GM23338 (cell line): Measurements from ENCODE around the gene NEK2. TPM values are rescaled to one million over a fixed set of nuclear protein-coding genes. Genes with fewer than 3 reads are reported as not detected.

Source experiments
- ATAC-seq: fragments of 200-7000 bp; cut with Tn5 transposase; 3 replicates; pipeline ENCODE4 v1.9.1; 2020
- DNase-seq: peaks from one replicate; pipeline ENCODE4 v3.0.0-alpha.2; 2015; ENCODE audit warnings: low spot score
- H2AFZ ChIP-seq: fragments of 200-600 bp; sonication (generic); 2 replicates; pipeline ENCODE4 v1.8.0; 2016; ENCODE audit warnings: antibody characterized with exemption, mild to moderate bottlenecking, moderate library complexity
- H3F3A ChIP-seq: fragments of 200-600 bp; sonication (generic); replicated peaks from 2 replicates; pipeline ENCODE4 v1.8.0; 2017; ENCODE audit warnings: antibody characterized with exemption, mixed run types, low read depth
- H3K27ac ChIP-seq: fragments of 200-600 bp; sonication (generic); 2 replicates; pipeline ENCODE4 v1.6.1; 2016; ENCODE audit warnings: low read depth
- H3K27me3 ChIP-seq: fragments of 200-600 bp; sonication (generic); 2 replicates; pipeline ENCODE4 v1.8.0; 2016; ENCODE audit warnings: mild to moderate bottlenecking, mixed run types, moderate library complexity; ENCODE audit not compliant: insufficient read depth
- H3K36me3 ChIP-seq: fragments of 200-600 bp; sonication (generic); 2 replicates; pipeline ENCODE4 v1.8.0; 2016; ENCODE audit warnings: mild to moderate bottlenecking; ENCODE audit not compliant: insufficient read depth
- H3K4me1 ChIP-seq: fragments of 200-600 bp; sonication (generic); 2 replicates; pipeline ENCODE4 v1.8.0; 2016; ENCODE audit warnings: mild to moderate bottlenecking, moderate library complexity; ENCODE audit not compliant: insufficient read depth
- H3K4me2 ChIP-seq: fragments of 200-600 bp; sonication (generic); 2 replicates; pipeline ENCODE4 v1.7.1; 2017; ENCODE audit warnings: mixed run types
- H3K4me3 ChIP-seq: fragments of 200-600 bp; sonication (generic); 2 replicates; pipeline ENCODE4 v1.6.1; 2016; ENCODE audit warnings: mixed run types
- H3K79me2 ChIP-seq: fragments of 200-600 bp; sonication (generic); replicated peaks from 2 replicates; pipeline ENCODE4 v1.8.0; 2017; ENCODE audit warnings: mild to moderate bottlenecking; ENCODE audit not compliant: insufficient read depth
- H3K9me2 ChIP-seq: fragments of 200-600 bp; sonication (generic); 2 replicates; pipeline ENCODE4 v1.8.0; 2017; ENCODE audit not compliant: insufficient read depth
- H4K20me1 ChIP-seq: fragments of 200-600 bp; sonication (generic); replicated peaks from 2 replicates; pipeline ENCODE4 v1.8.0; 2017; ENCODE audit warnings: mild to moderate bottlenecking; ENCODE audit not compliant: insufficient read depth
- H3K27ac Mint-ChIP-seq: 2 replicates; pipeline ENCODE4 v1.8.0; 2020; ENCODE audit warnings: inconsistent platforms, mild to moderate bottlenecking, moderate library complexity, mixed read lengths
- H3K27me3 Mint-ChIP-seq: 3 replicates; pipeline ENCODE4 v1.8.0; 2022; ENCODE audit warnings: low read depth, mild to moderate bottlenecking, moderate library complexity, mixed read lengths, inconsistent platforms; ENCODE audit not compliant: insufficient read depth, poor library complexity
- H3K36me3 Mint-ChIP-seq: 3 replicates; pipeline ENCODE4 v1.8.0; 2021; ENCODE audit warnings: low read depth, mild to moderate bottlenecking, inconsistent platforms, moderate library complexity, mixed read lengths
- H3K4me1 Mint-ChIP-seq: 3 replicates; pipeline ENCODE4 v1.8.0; 2020; ENCODE audit warnings: mild to moderate bottlenecking, inconsistent platforms, mixed read lengths
- H3K4me3 Mint-ChIP-seq: 3 replicates; pipeline ENCODE4 v1.8.0; 2021; ENCODE audit warnings: moderate library complexity, mild to moderate bottlenecking, inconsistent platforms, mixed read lengths
- H3K9me3 Mint-ChIP-seq: 3 replicates; pipeline ENCODE4 v1.8.0; 2020; ENCODE audit warnings: moderate library complexity, mild to moderate bottlenecking, inconsistent platforms, mixed read lengths
- JUNB ChIP-seq: IDR thresholded peaks from one replicate; pipeline ENCODE4 v1.6.1; 2016; ENCODE audit warnings: antibody characterized with exemption; ENCODE audit not compliant: unreplicated experiment
- NANOG ChIP-seq: IDR thresholded peaks from 2 replicates; pipeline ENCODE4 v1.6.1; 2016; ENCODE audit warnings: antibody characterized with exemption, borderline replicate concordance
- STAT1 ChIP-seq: IDR thresholded peaks from one replicate; pipeline ENCODE4 v1.6.1; 2016; ENCODE audit warnings: antibody characterized with exemption; ENCODE audit not compliant: unreplicated experiment
- ZNF114 ChIP-seq: fragments of 250-450 bp; sonication (Bioruptor Pico); IDR thresholded peaks from 2 replicates; pipeline ENCODE4 v1.5.0; 2020; ENCODE audit warnings: mild to moderate bottlenecking, moderate library complexity
- polyA plus RNA-seq: library from polyadenylated mRNA; unstranded; fragments of >200 nt; fragmentation: Nextera tagmentation; extraction: Ambion mirVana; gene quantifications from 2 replicates; pipeline ENCODE4 v1.2.1, GENCODE V29; 2016
- total RNA-seq: library from RNA; depleted of rRNA; stranded (reverse); fragments of >200 nt; shearing (Covaris generic); gene quantifications from 2 replicates; pipeline ENCODE4 v1.2.3, GENCODE V29; 2014
- TF ChIP-seq, protein P1 (sequence below), 2 experiments: fragments of 200-600 bp in 1 of 2; sonication (generic) in 1 of 2; conservative IDR thresholded peaks; 2 replicates each; pipeline versions ENCODE4 v1.5.1 to v1.6.1; 2016 to 2017; ENCODE audit warnings: antibody characterized with exemption in 2 of 2, low read depth in 2 of 2, mild to moderate bottlenecking in 2 of 2, moderate library complexity in 1 of 2
- TF ChIP-seq, protein P2 (sequence below): fragments of 250-450 bp; sonication (Bioruptor Pico); IDR thresholded peaks from 2 replicates; pipeline ENCODE4 v1.5.0; 2020; ENCODE audit warnings: mild to moderate bottlenecking, moderate library complexity

NEK2 gene
- total and polyA plus RNA-seq, 2 experiments from 2014 or later: 17.0 to 24.9 TPM

DNA sequence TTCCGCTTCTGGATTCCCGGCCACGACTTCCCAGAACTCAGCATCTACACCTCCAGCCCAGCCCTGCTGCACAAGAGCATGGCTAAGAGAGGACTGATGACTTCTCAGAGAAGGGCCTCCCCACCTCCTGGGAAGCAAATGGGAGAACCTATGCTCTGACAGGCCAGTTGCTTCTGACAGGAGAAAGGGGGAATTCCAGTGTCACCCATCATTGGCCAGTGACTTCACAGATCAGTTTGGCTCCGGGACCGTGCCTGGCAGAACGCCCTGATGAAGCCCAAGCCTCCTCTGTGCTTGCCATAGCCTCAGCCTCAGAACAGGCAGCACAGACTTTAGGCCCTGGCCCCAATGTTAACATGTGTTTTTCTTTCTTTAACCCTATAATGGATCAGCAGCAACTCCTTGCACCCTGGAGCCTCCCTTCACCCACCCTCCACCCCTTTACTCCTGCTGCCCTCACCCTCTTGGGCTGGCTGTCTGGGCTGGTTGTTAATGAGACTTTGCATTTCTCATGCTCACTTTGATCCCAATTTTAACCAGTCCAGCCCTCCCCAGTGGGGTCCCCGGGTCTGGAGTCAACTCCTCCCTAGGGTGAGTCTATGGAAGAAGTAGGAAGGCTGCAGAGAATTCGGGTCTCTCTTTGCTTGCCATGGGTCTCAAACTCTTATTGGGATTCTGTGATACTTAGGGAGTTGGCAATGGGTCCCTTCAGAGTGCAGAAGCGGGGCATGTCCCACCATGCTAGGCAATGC, 53.8 kb downstream of the NEK2 start (continued):
- TF ChIP-seq, protein P1, sequence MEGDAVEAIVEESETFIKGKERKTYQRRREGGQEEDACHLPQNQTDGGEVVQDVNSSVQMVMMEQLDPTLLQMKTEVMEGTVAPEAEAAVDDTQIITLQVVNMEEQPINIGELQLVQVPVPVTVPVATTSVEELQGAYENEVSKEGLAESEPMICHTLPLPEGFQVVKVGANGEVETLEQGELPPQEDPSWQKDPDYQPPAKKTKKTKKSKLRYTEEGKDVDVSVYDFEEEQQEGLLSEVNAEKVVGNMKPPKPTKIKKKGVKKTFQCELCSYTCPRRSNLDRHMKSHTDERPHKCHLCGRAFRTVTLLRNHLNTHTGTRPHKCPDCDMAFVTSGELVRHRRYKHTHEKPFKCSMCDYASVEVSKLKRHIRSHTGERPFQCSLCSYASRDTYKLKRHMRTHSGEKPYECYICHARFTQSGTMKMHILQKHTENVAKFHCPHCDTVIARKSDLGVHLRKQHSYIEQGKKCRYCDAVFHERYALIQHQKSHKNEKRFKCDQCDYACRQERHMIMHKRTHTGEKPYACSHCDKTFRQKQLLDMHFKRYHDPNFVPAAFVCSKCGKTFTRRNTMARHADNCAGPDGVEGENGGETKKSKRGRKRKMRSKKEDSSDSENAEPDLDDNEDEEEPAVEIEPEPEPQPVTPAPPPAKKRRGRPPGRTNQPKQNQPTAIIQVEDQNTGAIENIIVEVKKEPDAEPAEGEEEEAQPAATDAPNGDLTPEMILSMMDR (conservative IDR thresholded peaks at IDR 0.05; ENCODE audit: low read depth in 2 of 2): no peak

DNA sequence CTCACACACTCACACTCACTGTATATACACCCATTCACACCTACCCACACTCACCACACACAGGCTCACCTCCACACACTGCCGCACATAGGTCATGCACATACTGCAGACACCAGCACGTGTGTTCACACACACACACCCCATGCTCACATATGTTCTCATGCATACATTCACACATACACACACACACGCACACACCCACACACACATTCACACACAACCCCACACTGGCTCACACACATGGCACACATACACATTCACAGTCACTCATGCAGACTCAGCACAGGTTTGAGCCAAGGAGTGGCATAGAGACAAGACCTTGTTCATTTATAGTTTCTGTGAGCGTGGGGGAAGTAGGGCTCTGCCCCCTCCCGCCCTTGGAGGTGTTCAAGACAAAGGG, 55.3 kb downstream of the NEK2 start:
- no peak overlapping the region for H3K27ac ChIP-seq
- H4K20me1 ChIP-seq: no peaks in the 10 kb centered on the region
- H3K27me3 ChIP-seq: no peaks in the 10 kb centered on the region
- no peak overlapping the region for H3K4me3 Mint-ChIP-seq
- H3K4me1 ChIP-seq: no peaks in the 10 kb centered on the region
- peaks cover 2% of the 10 kb centered on the region for H3K27me3 Mint-ChIP-seq
- no peak overlapping the region for H3K4me3 ChIP-seq
- no peak overlapping the region for H2AFZ ChIP-seq
- no peaks in the 10 kb centered on the region; the same call in 2 of the 3 replicates for H3K4me1 Mint-ChIP-seq
- H3K79me2 ChIP-seq: no peaks in the 10 kb centered on the region
- H3K36me3 ChIP-seq: no peaks in the 10 kb centered on the region
- no peaks in the 10 kb centered on the region for H3K36me3 Mint-ChIP-seq
- no peaks in the 10 kb centered on the region for H3F3A ChIP-seq
- no peak overlapping the region for H3K27ac Mint-ChIP-seq
- ATAC-seq: no peak
- no peak for DNase-seq
- H3K9me3 Mint-ChIP-seq: no peaks in the 10 kb centered on the region
- no peak overlapping the region for H3K4me2 ChIP-seq
- H3K9me2 ChIP-seq: no peaks in the 10 kb centered on the region; the same call in 1 of the 2 replicates
- no peak for TF ChIP-seq NANOG
- TF ChIP-seq, protein P1 (conservative IDR thresholded peaks at IDR 0.05; ENCODE audit: low read depth in 2 of 2): no peak

DNA sequence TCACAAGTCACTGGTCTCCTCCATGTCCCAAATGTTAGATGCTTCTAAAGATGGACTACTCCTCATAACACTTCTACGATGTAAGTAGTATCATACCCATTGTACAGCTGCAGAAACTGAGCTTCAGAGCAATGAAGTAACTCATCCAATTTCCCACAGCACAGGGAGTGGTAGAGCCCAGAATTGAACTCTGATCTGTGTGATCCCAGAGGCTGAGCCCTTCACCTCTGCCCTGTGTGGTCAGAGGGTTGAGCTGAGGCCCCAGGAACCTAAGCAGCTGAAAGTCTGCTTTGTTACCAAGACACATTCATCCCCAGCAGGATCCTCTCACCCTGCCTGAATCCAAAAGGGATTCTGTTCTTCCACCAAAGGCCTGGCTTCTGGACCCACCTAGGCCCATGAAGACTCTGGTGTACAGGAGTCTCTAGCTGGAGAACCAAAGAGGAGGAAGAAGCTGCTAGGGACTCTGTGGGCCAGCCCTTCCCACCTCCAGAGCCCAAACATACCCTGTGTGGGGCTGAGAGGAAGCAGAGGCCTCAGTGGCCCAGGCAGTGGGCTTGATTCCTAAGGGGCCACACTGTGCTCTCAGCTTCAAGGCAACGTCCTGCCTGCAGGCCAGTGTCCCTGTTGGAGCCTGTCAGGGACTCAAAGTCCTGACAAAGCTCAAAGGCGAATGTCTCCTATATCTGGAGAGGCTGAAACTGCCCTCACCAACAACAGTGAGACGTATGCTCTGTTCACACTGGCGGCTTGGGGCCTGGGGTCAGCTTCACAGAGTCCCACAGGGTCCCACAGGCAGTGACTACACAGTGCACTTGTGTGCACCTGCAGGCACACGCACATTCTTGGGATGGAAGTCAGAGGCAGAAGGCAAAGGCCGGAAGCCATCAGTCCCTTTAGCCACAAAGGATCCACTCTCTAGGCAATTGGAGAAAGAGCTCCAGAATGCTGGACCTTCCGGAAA, 56.1 kb downstream of the NEK2 start:
- Histone ChIP-seq H3K4me3 (no peak overlapping the region), H3F3A (no peaks in the 10 kb centered on the region), H3K4me2 (no peak overlapping the region), H3K79me2 (no peaks in the 10 kb centered on the region), H3K4me1 (no peaks in the 10 kb centered on the region), H3K27ac (no peak overlapping the region), H3K9me2 (no peaks in the 10 kb centered on the region; the same call in 1 of the 2 replicates), H3K36me3 (no peaks in the 10 kb centered on the region), H4K20me1 (no peaks in the 10 kb centered on the region), H2AFZ (no peak overlapping the region), H3K27me3 (no peaks in the 10 kb centered on the region)
- Mint-ChIP-seq H3K4me3 (no peak overlapping the region), H3K9me3 (no peaks in the 10 kb centered on the region), H3K27me3 (peaks cover 2% of the 10 kb centered on the region), H3K27ac (no peak overlapping the region), H3K4me1 (no peaks in the 10 kb centered on the region; the same call in 2 of the 3 replicates), H3K36me3 (no peaks in the 10 kb centered on the region)
- ATAC-seq (no peak), DNase-seq (no peak)
- no peak for TF ChIP-seq ZNF114
- TF ChIP-seq JUNB: no peak
- TF ChIP-seq, protein P2, sequence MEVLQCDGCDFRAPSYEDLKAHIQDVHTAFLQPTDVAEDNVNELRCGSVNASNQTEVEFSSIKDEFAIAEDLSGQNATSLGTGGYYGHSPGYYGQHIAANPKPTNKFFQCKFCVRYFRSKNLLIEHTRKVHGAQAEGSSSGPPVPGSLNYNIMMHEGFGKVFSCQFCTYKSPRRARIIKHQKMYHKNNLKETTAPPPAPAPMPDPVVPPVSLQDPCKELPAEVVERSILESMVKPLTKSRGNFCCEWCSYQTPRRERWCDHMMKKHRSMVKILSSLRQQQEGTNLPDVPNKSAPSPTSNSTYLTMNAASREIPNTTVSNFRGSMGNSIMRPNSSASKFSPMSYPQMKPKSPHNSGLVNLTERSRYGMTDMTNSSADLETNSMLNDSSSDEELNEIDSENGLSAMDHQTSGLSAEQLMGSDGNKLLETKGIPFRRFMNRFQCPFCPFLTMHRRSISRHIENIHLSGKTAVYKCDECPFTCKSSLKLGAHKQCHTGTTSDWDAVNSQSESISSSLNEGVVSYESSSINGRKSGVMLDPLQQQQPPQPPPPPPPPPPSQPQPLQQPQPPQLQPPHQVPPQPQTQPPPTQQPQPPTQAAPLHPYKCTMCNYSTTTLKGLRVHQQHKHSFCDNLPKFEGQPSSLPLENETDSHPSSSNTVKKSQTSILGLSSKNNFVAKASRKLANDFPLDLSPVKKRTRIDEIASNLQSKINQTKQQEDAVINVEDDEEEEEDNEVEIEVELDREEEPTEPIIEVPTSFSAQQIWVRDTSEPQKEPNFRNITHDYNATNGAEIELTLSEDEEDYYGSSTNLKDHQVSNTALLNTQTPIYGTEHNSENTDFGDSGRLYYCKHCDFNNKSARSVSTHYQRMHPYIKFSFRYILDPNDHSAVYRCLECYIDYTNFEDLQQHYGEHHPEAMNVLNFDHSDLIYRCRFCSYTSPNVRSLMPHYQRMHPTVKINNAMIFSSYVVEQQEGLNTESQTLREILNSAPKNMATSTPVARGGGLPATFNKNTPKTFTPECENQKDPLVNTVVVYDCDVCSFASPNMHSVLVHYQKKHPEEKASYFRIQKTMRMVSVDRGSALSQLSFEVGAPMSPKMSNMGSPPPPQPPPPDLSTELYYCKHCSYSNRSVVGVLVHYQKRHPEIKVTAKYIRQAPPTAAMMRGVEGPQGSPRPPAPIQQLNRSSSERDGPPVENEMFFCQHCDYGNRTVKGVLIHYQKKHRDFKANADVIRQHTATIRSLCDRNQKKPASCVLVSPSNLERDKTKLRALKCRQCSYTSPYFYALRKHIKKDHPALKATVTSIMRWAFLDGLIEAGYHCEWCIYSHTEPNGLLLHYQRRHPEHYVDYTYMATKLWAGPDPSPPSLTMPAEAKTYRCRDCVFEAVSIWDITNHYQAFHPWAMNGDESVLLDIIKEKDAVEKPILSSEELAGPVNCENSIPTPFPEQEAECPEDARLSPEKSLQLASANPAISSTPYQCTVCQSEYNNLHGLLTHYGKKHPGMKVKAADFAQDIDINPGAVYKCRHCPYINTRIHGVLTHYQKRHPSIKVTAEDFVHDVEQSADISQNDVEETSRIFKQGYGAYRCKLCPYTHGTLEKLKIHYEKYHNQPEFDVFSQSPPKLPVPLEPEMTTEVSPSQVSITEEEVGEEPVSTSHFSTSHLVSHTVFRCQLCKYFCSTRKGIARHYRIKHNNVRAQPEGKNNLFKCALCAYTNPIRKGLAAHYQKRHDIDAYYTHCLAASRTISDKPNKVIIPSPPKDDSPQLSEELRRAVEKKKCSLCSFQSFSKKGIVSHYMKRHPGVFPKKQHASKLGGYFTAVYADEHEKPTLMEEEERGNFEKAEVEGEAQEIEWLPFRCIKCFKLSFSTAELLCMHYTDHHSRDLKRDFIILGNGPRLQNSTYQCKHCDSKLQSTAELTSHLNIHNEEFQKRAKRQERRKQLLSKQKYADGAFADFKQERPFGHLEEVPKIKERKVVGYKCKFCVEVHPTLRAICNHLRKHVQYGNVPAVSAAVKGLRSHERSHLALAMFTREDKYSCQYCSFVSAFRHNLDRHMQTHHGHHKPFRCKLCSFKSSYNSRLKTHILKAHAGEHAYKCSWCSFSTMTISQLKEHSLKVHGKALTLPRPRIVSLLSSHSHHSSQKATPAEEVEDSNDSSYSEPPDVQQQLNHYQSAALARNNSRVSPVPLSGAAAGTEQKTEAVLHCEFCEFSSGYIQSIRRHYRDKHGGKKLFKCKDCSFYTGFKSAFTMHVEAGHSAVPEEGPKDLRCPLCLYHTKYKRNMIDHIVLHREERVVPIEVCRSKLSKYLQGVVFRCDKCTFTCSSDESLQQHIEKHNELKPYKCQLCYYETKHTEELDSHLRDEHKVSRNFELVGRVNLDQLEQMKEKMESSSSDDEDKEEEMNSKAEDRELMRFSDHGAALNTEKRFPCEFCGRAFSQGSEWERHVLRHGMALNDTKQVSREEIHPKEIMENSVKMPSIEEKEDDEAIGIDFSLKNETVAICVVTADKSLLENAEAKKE (CRISPR knock-in tag): no peak
- TF ChIP-seq STAT1: no peak
